IMR-90 (cell line): ENCODE measurements around the gene CSNK1D.

Source experiments
- BHLHE40 ChIP-seq: fragments of 150-350 bp; IDR thresholded peaks from 2 replicates; pipeline ENCODE4 v1.6.1; 2016; ENCODE audit warnings: mild to moderate bottlenecking, low read depth, low read length
- FOS ChIP-seq: fragments of 150-350 bp; IDR thresholded peaks from 2 replicates; pipeline ENCODE4 v1.6.1; 2016; ENCODE audit warnings: low read depth, low read length
- NFE2L2 ChIP-seq: fragments of 150-350 bp; IDR thresholded peaks from 2 replicates; pipeline ENCODE4 v1.6.1; 2016; ENCODE audit warnings: low read depth, mild to moderate bottlenecking, low read length
- SMC3 ChIP-seq: fragments of 150-350 bp; IDR thresholded peaks from 2 replicates; pipeline ENCODE4 v1.6.1; 2016; ENCODE audit warnings: low read depth, mild to moderate bottlenecking, antibody characterized with exemption, low read length, moderate library complexity
- TF ChIP-seq, protein P1 (sequence below): conservative IDR thresholded peaks from 2 replicates; pipeline ENCODE4 v1.5.1; 2012; ENCODE audit warnings: mild to moderate bottlenecking, low read depth, low read length, improper control_type of control experiment
- TF ChIP-seq, protein P2 (sequence below): fragments of 150-350 bp; IDR thresholded peaks from 2 replicates; pipeline ENCODE4 v1.6.1; 2016; ENCODE audit warnings: low read depth, mild to moderate bottlenecking, low read length, moderate library complexity, borderline replicate concordance
- TF ChIP-seq, protein P3 (sequence below): fragments of 150-350 bp; IDR thresholded peaks from 2 replicates; pipeline ENCODE4 v1.6.1; 2017; ENCODE audit warnings: mild to moderate bottlenecking, antibody characterized with exemption, low read length, low read depth

- TF ChIP-seq, protein P1, sequence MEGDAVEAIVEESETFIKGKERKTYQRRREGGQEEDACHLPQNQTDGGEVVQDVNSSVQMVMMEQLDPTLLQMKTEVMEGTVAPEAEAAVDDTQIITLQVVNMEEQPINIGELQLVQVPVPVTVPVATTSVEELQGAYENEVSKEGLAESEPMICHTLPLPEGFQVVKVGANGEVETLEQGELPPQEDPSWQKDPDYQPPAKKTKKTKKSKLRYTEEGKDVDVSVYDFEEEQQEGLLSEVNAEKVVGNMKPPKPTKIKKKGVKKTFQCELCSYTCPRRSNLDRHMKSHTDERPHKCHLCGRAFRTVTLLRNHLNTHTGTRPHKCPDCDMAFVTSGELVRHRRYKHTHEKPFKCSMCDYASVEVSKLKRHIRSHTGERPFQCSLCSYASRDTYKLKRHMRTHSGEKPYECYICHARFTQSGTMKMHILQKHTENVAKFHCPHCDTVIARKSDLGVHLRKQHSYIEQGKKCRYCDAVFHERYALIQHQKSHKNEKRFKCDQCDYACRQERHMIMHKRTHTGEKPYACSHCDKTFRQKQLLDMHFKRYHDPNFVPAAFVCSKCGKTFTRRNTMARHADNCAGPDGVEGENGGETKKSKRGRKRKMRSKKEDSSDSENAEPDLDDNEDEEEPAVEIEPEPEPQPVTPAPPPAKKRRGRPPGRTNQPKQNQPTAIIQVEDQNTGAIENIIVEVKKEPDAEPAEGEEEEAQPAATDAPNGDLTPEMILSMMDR, result peak; percentile 82
- TF ChIP-seq NFE2L2 (no peak), SMC3 (peak; percentile 81), BHLHE40 (no peak), FOS (0 out of 2 replicates have a peak, but pooled peaks have one; percentile 2)
- TF ChIP-seq, protein P2, sequence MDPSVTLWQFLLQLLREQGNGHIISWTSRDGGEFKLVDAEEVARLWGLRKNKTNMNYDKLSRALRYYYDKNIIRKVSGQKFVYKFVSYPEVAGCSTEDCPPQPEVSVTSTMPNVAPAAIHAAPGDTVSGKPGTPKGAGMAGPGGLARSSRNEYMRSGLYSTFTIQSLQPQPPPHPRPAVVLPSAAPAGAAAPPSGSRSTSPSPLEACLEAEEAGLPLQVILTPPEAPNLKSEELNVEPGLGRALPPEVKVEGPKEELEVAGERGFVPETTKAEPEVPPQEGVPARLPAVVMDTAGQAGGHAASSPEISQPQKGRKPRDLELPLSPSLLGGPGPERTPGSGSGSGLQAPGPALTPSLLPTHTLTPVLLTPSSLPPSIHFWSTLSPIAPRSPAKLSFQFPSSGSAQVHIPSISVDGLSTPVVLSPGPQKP, result no peak
- TF ChIP-seq, protein P3, sequence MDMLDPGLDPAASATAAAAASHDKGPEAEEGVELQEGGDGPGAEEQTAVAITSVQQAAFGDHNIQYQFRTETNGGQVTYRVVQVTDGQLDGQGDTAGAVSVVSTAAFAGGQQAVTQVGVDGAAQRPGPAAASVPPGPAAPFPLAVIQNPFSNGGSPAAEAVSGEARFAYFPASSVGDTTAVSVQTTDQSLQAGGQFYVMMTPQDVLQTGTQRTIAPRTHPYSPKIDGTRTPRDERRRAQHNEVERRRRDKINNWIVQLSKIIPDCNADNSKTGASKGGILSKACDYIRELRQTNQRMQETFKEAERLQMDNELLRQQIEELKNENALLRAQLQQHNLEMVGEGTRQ, result no peak
Measured at GRCh38 chr17:82205720-82206508, 67.6 kb downstream of the CSNK1D start.
